ENCODE data around the gene PAFAH1B2. TPM values are rescaled to one million over a fixed set of nuclear protein-coding genes. Genes with fewer than 3 reads are reported as not detected.
"Not testable (repeated sequence)": the region's sequence is repeated elsewhere in the genome, so short reads cannot be mapped to it uniquely, and the experiment has no call there.

Gene PAFAH1B2
- polyA plus RNA-seq, 1 experiment, result 48.8 TPM

DNA sequence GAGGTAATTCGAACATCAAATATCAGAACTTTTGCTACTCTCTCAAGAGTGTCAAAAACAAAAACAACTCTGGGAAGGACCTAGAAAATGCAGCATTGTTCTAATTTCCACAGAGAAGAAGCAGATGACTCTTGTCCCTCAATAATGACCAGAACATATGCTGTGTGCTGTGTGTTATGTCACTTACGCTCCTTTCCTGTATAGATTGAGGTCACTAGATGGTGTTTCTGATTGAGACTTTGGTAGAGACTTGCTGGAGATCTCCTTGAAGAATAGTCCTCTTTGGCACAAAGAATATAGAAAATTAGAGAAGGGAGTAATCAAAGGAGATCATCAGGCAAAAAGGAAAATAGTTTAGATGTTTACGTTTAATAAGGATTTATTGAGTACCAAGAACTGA, 43.5 kb upstream of the PAFAH1B2 start:
- H3K9me3 ChIP-seq (ENCODE audit: control insufficient read depth, insufficient read depth, low read length), result no peaks in the 10 kb centered on the region
- CTCF ChIA-PET, result interaction anchor here (3.8 to 5.5 kb wide), 2 partner anchors 220 to 310 kb away, joined by 39 to 54 read pairs; partner anchors contain the start of gene APOA5
- POLR2A ChIA-PET, result interaction anchor here (0.5 kb wide), 1 partner anchor 220 kb away, joined by 4 read pairs; no protein-coding TSS in a partner anchor
- no peak overlapping the region for H3K4me3 ChIP-seq (ENCODE audit: low read depth, low read length)
- H3K27ac ChIP-seq (ENCODE audit: low read depth, low read length), result no peak overlapping the region
- no peaks in the 10 kb centered on the region for H3K27me3 ChIP-seq (ENCODE audit: control insufficient read depth, insufficient read depth, low read length)
- TF ChIP-seq, protein P1, sequence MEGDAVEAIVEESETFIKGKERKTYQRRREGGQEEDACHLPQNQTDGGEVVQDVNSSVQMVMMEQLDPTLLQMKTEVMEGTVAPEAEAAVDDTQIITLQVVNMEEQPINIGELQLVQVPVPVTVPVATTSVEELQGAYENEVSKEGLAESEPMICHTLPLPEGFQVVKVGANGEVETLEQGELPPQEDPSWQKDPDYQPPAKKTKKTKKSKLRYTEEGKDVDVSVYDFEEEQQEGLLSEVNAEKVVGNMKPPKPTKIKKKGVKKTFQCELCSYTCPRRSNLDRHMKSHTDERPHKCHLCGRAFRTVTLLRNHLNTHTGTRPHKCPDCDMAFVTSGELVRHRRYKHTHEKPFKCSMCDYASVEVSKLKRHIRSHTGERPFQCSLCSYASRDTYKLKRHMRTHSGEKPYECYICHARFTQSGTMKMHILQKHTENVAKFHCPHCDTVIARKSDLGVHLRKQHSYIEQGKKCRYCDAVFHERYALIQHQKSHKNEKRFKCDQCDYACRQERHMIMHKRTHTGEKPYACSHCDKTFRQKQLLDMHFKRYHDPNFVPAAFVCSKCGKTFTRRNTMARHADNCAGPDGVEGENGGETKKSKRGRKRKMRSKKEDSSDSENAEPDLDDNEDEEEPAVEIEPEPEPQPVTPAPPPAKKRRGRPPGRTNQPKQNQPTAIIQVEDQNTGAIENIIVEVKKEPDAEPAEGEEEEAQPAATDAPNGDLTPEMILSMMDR (IDR thresholded peaks at IDR 0.05; ENCODE audit: low read depth, low read length), result no peak
- DNase-seq (ENCODE audit: low read depth, low spot score), result no peak

DNA sequence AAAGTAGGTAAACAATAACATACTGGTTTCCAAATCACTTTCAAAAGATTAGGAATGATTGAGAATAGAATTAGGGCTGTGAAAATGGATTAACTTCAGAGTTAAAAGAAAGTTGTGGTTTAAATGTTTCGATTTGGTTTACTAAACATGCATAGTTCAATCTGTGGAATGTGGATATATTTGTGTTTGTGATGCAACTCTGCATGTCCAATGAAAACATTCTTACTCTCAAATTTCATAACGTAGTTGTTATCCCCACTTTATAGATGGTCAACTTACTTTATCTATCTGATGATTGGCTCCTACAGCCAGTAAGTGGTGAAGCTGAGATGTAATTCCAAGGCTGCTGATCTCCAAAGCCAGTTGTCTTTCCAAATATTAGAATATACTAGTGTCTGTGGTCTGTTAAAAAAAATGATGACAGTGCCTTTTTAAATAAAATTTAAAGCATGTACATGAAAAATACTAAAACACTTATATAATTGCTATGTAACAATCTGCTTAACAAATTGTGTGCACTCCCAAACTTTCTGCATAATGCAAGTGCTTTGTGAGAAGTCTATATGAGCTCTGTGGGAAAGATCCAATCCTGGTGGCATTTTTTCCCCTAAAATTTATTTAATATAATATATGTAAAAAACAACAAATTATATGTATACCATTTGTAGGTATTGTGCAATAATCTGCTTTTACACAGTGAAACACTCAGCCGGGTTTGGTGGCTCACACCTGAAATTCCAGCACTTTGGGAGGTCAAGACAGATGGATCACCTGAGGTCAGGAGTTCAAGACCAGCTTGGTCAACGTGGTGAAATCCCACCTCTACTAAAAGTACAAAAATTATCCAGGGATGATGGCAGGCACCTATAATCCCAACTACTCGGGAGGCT, 36.1 kb upstream of the PAFAH1B2 start:
- no peak overlapping the region for H3K27ac ChIP-seq (ENCODE audit: low read depth, low read length)
- H3K9me3 ChIP-seq (ENCODE audit: control insufficient read depth, insufficient read depth, low read length), result peaks cover 6% of the 10 kb centered on the region; the same call in 1 of the 2 replicates
- TF ChIP-seq, protein P1 (IDR thresholded peaks at IDR 0.05; ENCODE audit: low read depth, low read length), result no peak
- no peak overlapping the region for H3K4me3 ChIP-seq (ENCODE audit: low read depth, low read length)
- no peaks in the 10 kb centered on the region for H3K27me3 ChIP-seq (ENCODE audit: control insufficient read depth, insufficient read depth, low read length)
- ChIA-PET POLR2A (no interaction called here), CTCF (interaction anchor here (1.0 to 8.3 kb wide), 5 partner anchors 119 to 317 kb away, joined by 3 to 209 read pairs (median 40); partner anchors contain the start of genes APOA5 and ZPR1)
- no peak for DNase-seq (ENCODE audit: low read depth, low spot score)

DNA sequence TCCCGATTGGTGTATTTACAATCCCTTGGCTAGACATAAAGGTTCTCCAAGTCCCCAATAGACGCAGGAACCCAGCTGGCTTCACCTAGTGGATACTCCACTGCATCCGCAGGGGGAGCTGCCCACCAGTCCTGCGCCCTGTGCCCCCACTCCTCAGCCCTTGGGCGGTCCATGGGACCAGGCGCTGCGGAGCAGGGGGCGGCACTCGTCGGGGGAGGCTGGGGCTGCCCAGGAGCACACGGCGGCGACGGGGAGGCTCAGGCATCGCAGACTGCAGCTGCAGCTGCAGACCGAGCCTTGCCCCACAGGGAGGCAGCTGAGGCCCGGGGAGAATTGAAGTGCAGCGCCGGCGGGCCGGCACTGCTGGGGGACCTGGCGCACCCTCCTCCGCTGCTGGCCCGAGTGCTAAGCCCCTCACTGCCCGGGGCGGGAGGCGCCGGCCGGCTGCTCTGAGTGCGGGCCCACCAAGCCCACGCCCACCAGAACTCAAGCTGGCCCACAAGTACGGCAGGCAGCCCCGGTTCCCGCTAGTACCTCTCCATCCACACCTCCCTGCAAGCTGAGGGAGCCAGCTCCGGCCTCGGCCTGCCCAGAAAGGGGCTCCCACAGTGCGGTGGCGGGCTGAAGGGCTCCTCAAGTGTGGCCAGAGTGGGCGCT, 33.7 kb upstream of the PAFAH1B2 start:
- Histone ChIP-seq H3K9me3 (ENCODE audit: control insufficient read depth, insufficient read depth, low read length) (peaks cover 6% of the 10 kb centered on the region; the same call in 1 of the 2 replicates), H3K27ac (ENCODE audit: low read depth, low read length) (no peak overlapping the region), H3K27me3 (ENCODE audit: control insufficient read depth, insufficient read depth, low read length) (no peaks in the 10 kb centered on the region), H3K4me3 (ENCODE audit: low read depth, low read length) (no peak overlapping the region)
- CTCF ChIA-PET, result interaction anchor here (0.7 to 8.3 kb wide), 3 partner anchors 72 to 319 kb away, joined by 3 to 209 read pairs (median 3); partner anchors contain the start of genes APOA5 and ZPR1
- DNase-seq (ENCODE audit: low read depth, low spot score), result no peak
- TF ChIP-seq, protein P1 (IDR thresholded peaks at IDR 0.05; ENCODE audit: low read depth, low read length), result no peak
- POLR2A ChIA-PET, result no interaction called here

DNA sequence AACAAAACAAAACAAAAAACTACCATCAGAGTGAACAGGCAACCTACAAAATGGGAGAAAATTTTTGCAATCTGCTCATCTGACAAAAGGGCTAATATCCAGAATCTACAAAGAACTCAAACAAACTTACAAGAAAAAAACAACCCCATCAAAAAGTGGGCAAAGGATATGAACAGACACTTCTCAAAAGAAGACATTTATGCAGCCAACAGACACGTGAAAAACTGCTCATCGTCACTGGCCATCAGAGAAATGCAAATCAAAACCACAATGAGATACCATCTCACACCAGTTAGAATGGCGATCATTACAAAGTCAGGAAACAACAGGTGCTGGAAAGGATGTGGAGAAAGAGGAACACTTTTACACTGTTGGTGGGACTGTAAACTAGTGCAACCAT, 31.6 kb upstream of the PAFAH1B2 start:
- POLR2A ChIA-PET; DNase-seq (ENCODE audit: low read depth, low spot score); CTCF ChIA-PET; H3K27ac ChIP-seq (ENCODE audit: low read depth, low read length); H3K27me3 ChIP-seq (ENCODE audit: control insufficient read depth, insufficient read depth, low read length); H3K9me3 ChIP-seq (ENCODE audit: control insufficient read depth, insufficient read depth, low read length); H3K4me3 ChIP-seq (ENCODE audit: low read depth, low read length): not testable (repeated sequence)

DNA sequence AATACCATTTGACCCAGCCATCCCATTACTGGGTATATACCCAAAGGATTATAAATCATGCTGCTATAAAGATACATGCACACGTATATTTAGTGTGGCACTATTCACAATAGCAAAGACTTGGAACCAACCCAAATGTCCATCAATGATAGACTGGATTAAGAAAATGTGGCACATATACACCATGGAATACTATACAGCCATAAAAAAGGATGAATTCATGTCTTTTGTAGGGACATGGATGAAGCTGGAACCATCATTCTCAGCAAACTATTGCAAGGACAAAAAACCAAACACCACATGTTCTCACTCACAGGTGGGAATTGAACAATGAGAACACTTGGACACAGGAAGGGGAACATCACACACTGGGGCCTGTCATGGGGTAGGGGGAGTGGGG, 31.1 kb upstream of the PAFAH1B2 start:
- H3K9me3 ChIP-seq (ENCODE audit: control insufficient read depth, insufficient read depth, low read length); H3K4me3 ChIP-seq (ENCODE audit: low read depth, low read length); DNase-seq (ENCODE audit: low read depth, low spot score); H3K27me3 ChIP-seq (ENCODE audit: control insufficient read depth, insufficient read depth, low read length); H3K27ac ChIP-seq (ENCODE audit: low read depth, low read length); POLR2A ChIA-PET; CTCF ChIA-PET: not testable (repeated sequence)

All from AG04450 (cell line).